ENCODE results near the gene DCHS2.

The DCHS2 gene

DNA sequence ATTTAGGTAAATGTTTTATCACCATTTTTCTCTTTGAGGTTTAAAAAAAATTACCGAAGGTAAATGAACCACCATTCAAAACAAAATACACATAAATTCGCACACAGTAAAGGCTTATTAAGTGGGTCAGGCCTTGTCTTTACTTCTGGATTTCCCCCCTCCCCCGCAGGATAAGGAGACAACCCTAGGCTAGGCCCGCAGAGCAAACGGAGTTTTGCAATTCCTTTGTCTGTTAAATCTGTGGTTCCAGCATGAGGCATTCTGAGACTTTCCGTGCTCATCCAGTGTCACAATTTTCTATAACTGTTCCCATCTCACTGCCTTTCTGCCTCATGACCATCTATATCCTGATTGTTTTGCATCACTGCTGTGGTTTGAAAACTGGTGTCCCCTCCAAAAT is 307.4 kb downstream of the DCHS2 start:
- DNase-seq, result no peak

DNA sequence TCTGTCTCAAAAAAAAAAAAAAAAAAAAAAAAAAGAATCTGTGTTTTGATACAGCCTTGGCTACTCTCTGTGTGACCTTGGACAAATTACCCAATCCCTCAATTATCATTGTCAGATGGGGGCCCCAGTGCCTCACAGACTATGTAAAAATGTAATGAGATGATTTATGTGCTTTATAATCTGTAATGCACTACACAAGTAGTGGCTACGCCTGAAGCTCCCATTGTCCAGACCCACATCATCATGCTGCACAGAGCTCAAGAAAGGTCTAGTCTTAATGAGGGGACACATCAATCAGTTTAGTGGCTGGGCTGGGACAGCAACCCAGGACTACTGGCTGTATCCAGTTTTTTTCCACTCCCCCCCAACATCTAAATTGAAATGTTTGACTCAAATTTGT is 308.3 kb downstream of the DCHS2 start:
- DNase-seq, result no peak

Data from islet precursor cell (in vitro differentiated cells).